Left forelimb (tissue), 1 donor: ENCODE results near the gene GRN.
A peak's percentile ranks its signal among the peaks of the same experiment; 100 is the strongest.

ENCODE experiments used
- DNase-seq: peaks from one replicate; pipeline ENCODE4 v3.0.0-alpha.2; 2018; ENCODE audit warnings: low spot score

The GRN gene

GRCh38 chr17:44344939-44345453, at the start of gene GRN:
TSS of gene GRN (plus strand) at chr17:44345302. CDS start at chr17:44349165, 3,863 bp downstream.
- DNase-seq: peak; percentile 95

DNA sequence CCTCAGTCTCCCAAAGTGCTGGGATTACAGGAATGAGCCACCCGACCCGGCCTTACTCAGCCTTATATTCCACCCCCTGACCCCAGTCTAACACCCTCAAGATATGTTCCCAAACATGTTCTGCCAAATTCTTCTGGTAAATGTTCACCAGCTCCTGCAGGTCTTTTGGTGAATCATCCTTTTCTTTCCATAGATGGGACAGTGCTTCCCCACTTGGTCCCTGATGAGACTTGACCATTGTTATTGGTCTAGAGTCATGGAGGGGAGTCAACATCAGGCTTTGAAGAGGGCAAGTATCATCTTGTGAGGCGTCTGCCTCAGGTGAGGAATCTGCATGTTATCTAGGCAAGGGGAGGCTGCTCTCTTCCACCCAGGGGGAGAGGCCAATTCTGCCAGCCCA, 47.1 kb upstream of the GRN start:
- no peak for DNase-seq

DNA sequence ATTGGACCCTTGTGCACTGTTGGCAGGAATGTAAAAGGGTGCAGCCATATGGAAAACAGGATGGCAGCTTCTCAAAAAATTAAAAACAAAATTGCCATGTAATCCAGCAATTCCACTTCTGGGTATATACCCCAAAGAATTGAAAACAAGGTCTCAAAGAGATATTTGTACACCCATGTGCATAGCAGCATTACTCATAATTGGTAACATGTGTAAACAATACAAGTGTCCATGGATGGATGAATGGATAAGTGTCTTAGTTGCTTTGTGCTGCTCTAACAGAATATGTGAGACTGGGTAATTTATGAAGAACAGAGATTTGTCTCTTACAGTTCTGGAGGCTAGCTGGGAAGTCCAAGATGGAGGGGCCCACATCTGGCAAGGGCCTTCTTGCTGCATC, 40.5 kb upstream of the GRN start:
- DNase-seq: no peak

GRCh38 chr17:44307387-44308186, 37.5 kb upstream of the GRN start:
- DNase-seq: no peak

GRCh38 chr17:44308320-44308818, 36.7 kb upstream of the GRN start, which contains the start of gene RUNDC3A:
TSS of gene RUNDC3A (plus strand) at chr17:44308601. CDS start at chr17:44308833, 232 bp downstream.
- DNase-seq: peak; percentile 96

GRCh38 chr17:44308865-44309264, 36.2 kb upstream of the GRN start:
- DNase-seq: no peak

DNA sequence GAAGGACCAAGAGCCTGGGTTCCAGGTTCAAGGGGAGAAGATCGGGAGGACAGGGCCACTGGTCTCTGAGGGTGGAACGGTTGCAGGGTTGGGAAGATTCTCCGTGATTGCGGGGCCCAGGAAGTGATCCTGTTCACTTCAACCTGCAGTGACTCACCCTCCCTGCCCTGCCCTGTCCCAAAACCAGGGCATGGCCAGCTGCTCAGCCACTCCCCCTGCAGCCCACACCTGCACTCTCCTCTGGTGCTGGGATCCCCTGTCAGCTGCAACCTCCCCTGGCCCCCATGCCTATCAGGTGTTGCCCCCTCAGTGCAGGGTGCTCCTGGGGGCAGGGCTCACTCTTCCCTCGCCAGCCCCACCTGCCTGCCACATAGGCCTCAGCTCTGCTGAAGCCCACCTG, 35.6 kb upstream of the GRN start:
- no peak for DNase-seq

DNA sequence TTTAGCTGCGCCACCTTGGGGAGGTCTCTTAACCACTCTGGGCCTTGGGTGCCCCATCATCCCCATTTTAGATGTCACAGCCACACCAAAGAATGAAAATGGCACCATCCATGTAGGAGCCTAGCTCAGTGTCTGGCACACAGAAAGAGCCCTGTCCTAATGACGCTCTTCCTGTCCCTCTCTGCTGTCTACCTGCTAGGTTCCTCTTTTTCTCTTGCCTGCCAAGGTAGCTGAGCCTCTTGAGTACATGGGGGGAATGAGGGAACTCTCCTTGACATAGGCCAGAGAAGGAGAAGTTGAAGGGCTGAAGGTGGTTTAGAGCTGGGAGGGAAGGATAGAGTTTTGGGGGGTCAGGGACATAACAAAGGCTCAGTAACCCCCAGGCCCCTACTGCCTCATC, 34.9 kb upstream of the GRN start:
- no peak for DNase-seq

DNA sequence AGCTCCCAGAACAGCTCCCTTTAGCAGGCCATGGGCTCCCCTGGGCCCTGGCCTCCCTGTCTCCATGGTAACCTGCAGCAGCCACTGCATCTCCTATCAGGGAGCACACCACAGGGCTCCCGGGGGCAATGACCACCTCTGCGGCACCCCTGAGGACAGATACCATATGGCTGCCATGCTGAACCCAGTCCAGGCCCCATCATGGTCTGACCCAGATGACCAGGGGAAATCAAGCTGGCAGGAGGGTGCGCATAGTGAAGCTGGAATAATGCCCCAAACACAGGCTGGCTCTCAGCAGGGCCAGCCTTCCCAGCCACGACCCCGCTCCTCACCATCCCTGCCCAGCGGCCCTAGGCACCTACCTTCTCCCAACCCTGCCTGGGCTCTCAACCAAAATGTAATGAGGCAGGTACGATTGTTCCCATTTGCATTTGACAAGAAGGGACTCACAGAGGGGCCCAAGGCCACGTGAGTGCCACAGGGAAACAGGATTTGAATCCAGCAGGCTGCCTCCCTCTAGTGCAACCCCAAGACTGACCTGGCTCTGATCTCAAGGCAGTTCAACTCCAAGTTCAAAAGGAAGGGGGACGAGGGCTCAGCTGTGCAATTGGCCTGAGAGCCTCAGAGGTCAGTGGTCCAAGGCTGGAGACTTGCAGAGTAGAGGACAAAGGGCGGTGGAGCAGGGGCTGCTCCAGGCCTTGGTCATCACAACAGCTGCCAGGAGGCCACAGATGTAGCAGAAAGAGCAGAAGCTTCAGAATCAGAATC, 34.3 kb upstream of the GRN start:
- no peak for DNase-seq

- no peak for DNase-seq
Observed at GRCh38 chr17:44311562-44312181, 33.4 kb upstream of the GRN start.

DNA sequence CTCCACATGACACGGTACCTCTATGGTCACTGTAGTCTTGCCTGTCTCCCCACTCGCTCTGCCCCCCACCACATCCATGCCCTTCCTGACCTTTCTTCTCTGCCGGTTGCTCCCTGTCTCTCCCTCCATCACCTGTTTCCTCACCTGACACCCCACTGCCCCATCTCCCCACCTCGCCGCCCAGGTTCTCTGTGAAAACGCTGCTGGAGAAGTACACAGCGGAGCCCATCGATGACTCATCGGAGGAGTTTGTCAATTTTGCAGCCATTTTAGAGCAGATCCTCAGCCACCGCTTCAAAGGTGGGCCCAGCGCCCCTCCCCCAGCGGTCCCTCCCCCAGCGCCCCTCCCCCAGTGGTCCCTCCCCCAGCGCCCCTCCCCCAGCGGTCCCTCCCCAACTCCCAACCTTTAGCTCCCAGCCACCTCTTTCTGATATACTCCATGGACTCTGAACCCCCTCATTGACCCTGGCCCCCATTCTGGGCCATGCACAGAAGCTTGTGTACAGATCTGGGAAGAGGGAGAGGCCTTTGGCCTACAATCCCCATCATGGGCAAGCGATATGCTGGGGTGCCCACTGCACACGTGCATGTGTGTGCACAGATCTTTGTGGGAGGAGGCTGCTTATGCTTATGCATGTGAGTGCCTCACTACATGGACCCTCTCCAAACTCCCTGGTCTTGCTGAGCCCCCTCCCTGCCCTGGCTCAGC, 32.6 kb upstream of the GRN start:
- no peak for DNase-seq

GRCh38 chr17:44314031-44314430, 31.1 kb upstream of the GRN start:
- no peak for DNase-seq

GRCh38 chr17:44314524-44314868, 30.6 kb upstream of the GRN start:
- no peak for DNase-seq

GRCh38 chr17:44314869-44315661, 30.0 kb upstream of the GRN start:
- peak; percentile 66 for DNase-seq

- DNase-seq: peak; percentile 61
Observed at GRCh38 chr17:44315760-44316731, 29.1 kb upstream of the GRN start.

- DNase-seq: no peak
Observed at GRCh38 chr17:44317545-44317944, 27.6 kb upstream of the GRN start.

GRCh38 chr17:44318077-44318892, 26.8 kb upstream of the GRN start:
- no peak for DNase-seq

- no peak for DNase-seq
Observed at GRCh38 chr17:44320066-44320465, 25.0 kb upstream of the GRN start.
